Gastrocnemius medialis (tissue), 4 donors: ENCODE data around the gene NDUFB10.
A peak's percentile ranks its signal among the peaks of the same experiment; 100 is the strongest.

Source experiments
- POLR2A ChIP-seq, 2 donors: fragments of 450-650 bp; IDR thresholded peaks; one replicate each; pipeline ENCODE4 v1.6.1; 2017; ENCODE audit warnings: antibody characterized with exemption in 2 of 2, mild to moderate bottlenecking in 2 of 2, moderate library complexity in 2 of 2
- TF ChIP-seq, protein P1 (sequence below), 5 experiments: fragments of 450-650 bp in 3 of 5; fragments of 200-600 bp in 2 of 5; sonication (generic) in 2 of 5; IDR thresholded peaks in 4 of 5; conservative IDR thresholded peaks in 1 of 5; 1 replicate in 4 of 5; 2 replicates in 1 of 5; pipeline ENCODE4 v1.5.1; 2016 to 2019; ENCODE audit warnings: antibody characterized with exemption in 5 of 5, mild to moderate bottlenecking in 3 of 5, moderate library complexity in 3 of 5

DNA sequence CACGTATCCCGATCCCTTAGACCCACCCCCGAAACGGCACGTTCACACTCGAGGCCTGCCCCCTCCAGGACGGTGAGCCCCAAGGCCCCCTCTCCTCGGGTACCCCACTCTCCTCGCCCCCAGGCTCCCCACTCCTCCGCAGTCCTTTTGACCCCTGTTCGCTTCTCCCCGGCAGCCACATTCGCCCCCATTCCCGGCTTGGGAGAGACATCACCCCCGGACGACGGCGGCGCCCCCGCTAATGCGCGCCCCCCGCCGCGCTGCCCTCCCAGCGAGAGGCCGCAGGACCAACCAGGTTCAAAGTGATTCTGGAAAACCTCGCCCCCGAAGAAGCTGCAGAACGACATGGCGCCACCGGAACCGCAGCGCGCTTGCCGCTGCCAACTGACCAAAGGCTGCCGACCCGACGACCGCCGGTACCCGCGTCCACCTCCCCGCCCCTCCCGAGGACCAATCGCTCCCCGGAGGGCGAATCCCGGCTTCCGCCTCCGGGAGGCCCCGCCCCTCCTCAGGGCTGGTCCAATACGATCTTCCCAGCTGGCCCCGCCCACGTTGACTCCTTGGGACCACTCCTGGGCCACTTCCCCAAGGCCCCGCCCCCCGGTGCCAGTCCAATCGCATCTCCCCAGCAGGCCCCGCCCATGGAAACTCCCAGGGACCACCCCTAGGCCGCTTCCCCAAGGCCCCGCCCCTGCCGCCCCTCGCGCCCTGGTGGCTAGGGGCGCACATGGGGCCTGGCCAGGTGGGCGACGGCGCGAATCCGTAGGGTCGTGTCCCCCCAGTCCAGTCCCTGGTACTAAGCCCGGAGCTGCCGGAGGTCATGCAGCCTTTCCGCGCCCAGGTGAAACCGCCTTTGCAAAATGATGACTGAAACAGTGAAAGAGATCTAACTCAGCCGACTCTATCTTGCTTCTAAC is 16.3 kb upstream of the NDUFB10 start, which contains the start of gene MSRB1:
- TF ChIP-seq, protein P1, sequence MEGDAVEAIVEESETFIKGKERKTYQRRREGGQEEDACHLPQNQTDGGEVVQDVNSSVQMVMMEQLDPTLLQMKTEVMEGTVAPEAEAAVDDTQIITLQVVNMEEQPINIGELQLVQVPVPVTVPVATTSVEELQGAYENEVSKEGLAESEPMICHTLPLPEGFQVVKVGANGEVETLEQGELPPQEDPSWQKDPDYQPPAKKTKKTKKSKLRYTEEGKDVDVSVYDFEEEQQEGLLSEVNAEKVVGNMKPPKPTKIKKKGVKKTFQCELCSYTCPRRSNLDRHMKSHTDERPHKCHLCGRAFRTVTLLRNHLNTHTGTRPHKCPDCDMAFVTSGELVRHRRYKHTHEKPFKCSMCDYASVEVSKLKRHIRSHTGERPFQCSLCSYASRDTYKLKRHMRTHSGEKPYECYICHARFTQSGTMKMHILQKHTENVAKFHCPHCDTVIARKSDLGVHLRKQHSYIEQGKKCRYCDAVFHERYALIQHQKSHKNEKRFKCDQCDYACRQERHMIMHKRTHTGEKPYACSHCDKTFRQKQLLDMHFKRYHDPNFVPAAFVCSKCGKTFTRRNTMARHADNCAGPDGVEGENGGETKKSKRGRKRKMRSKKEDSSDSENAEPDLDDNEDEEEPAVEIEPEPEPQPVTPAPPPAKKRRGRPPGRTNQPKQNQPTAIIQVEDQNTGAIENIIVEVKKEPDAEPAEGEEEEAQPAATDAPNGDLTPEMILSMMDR (IDR thresholded peaks at IDR 0.05 in 4 of 5, conservative IDR thresholded peaks at IDR 0.05 in 1 of 5), result peak in 1 of 5 experiments; percentile 18
- peak; percentile 98 to 100 for TF ChIP-seq POLR2A (IDR thresholded peaks at IDR 0.05)
